A549 (cell line): Measurements from ENCODE around the gene BCL2.

Source experiments
- CEBPB ChIP-seq, 2 experiments: fragments of >200 bp in 1 of 2; sonication (Bioruptor Twin) in 1 of 2; formaldehyde crosslinking in 1 of 2; IDR thresholded peaks; 2 replicates each; pipeline ENCODE4 v1.6.1; 2012 to 2016
- CHD2 ChIP-seq: fragments of 150-350 bp; IDR thresholded peaks from 2 replicates; pipeline ENCODE4 v1.6.1; 2014; ENCODE audit warnings: low read length; ENCODE audit not compliant: partially characterized antibody
- EP300 ChIP-seq, 2 experiments: fragments of >200 bp; sonication (Bioruptor Twin); formaldehyde crosslinking; IDR thresholded peaks; 2 replicates in 1 of 2; 3 replicates in 1 of 2; pipeline ENCODE4 v1.6.1; 2016 to 2017
- GATA3 ChIP-seq: IDR thresholded peaks from 2 replicates; pipeline ENCODE4 v1.6.1; 2012; ENCODE audit warnings: borderline replicate concordance
- HOXA7 ChIP-seq: fragments of 250-450 bp; sonication (Bioruptor Pico); IDR thresholded peaks from 2 replicates; pipeline ENCODE4 v1.5.0; 2020; ENCODE audit warnings: mild to moderate bottlenecking, moderate library complexity
- KDM1A ChIP-seq: fragments of 200-600 bp; sonication (generic); IDR thresholded peaks from 2 replicates; pipeline ENCODE4 v1.6.1; 2016; ENCODE audit warnings: low read depth, mild to moderate bottlenecking
- NR3C1 ChIP-seq: fragments of >200 bp; sonication (Bioruptor Twin); formaldehyde crosslinking; IDR thresholded peaks from 3 replicates; pipeline ENCODE4 v1.6.1; 2017
- POLR2A ChIP-seq: IDR thresholded peaks from 2 replicates; pipeline ENCODE4 v1.6.1; 2012; ENCODE audit warnings: mild to moderate bottlenecking, low read length
- SMC3 ChIP-seq: fragments of >200 bp; sonication (Bioruptor Twin); formaldehyde crosslinking; IDR thresholded peaks from 3 replicates; pipeline ENCODE4 v1.6.1; 2018; ENCODE audit warnings: inconsistent platforms
- TF ChIP-seq, protein P1 (sequence below): fragments of 150-350 bp; IDR thresholded peaks from 2 replicates; pipeline ENCODE4 v1.6.1; 2014; ENCODE audit warnings: low read depth, mild to moderate bottlenecking, low read length
- TF ChIP-seq, protein P2 (sequence below): IDR thresholded peaks from 2 replicates; pipeline ENCODE4 v1.6.1; 2012
- TF ChIP-seq, protein P3 (sequence below): fragments of >200 bp; sonication (Bioruptor Twin); formaldehyde crosslinking; IDR thresholded peaks from 3 replicates; pipeline ENCODE4 v1.5.1; 2016
- TF ChIP-seq, protein P4 (sequence below): fragments of 200-600 bp; sonication (generic); IDR thresholded peaks from 2 replicates; pipeline ENCODE4 v1.6.1; 2016; ENCODE audit warnings: antibody characterized with exemption, mild to moderate bottlenecking, moderate library complexity
- TF ChIP-seq, protein P5 (sequence below): fragments of >200 bp; sonication (Bioruptor Twin); formaldehyde crosslinking; IDR thresholded peaks from 3 replicates; pipeline ENCODE4 v1.6.1; 2016

DNA sequence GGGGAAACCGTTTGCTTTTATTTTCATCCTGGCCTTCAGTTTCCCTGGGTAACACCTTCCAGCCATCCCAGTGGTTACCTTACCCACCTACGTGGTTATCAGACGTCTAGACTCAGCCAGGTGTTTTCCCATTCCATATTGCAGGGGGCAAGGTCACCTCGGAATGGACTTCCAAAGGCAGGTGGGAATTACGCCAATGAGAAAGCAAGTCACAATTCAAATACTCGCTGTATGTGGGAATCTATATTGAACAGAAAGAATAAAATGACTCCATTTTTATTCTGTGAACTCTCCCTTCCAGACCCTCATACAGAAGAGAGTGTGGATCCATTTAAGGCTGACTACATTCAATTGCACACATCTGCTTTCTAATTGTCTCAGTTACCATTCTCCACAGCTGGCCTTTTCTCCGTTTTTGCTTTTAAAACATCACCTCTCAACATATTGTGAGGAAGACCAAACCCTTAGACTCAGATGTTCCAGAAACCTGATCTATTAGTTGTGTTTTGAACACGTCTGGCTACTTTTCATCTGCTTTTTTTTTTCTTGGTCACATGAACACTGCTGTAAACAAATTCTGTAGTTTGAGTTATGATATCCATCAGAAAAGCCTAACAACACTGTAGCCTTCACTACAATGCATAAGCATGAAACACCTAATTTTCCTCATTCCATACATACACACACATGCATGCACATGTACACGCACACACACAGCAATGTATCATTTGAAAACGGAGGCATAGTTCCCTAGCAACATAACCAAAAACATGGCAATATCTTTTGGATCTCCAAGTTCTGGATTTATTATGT is 59.8 kb downstream of the BCL2 start:
- TF ChIP-seq, protein P1, sequence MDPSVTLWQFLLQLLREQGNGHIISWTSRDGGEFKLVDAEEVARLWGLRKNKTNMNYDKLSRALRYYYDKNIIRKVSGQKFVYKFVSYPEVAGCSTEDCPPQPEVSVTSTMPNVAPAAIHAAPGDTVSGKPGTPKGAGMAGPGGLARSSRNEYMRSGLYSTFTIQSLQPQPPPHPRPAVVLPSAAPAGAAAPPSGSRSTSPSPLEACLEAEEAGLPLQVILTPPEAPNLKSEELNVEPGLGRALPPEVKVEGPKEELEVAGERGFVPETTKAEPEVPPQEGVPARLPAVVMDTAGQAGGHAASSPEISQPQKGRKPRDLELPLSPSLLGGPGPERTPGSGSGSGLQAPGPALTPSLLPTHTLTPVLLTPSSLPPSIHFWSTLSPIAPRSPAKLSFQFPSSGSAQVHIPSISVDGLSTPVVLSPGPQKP, result no peak
- TF ChIP-seq GATA3 (no peak), KDM1A (no peak), CHD2 (no peak), POLR2A (no peak), EP300 (IDR thresholded peaks at IDR 0.05) (no peak), NR3C1 (no peak), HOXA7 (no peak), SMC3 (no peak), CEBPB (IDR thresholded peaks at IDR 0.05) (no peak)
- TF ChIP-seq, protein P2, sequence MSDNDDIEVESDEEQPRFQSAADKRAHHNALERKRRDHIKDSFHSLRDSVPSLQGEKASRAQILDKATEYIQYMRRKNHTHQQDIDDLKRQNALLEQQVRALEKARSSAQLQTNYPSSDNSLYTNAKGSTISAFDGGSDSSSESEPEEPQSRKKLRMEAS, result no peak
- TF ChIP-seq, protein P3, sequence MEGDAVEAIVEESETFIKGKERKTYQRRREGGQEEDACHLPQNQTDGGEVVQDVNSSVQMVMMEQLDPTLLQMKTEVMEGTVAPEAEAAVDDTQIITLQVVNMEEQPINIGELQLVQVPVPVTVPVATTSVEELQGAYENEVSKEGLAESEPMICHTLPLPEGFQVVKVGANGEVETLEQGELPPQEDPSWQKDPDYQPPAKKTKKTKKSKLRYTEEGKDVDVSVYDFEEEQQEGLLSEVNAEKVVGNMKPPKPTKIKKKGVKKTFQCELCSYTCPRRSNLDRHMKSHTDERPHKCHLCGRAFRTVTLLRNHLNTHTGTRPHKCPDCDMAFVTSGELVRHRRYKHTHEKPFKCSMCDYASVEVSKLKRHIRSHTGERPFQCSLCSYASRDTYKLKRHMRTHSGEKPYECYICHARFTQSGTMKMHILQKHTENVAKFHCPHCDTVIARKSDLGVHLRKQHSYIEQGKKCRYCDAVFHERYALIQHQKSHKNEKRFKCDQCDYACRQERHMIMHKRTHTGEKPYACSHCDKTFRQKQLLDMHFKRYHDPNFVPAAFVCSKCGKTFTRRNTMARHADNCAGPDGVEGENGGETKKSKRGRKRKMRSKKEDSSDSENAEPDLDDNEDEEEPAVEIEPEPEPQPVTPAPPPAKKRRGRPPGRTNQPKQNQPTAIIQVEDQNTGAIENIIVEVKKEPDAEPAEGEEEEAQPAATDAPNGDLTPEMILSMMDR, result no peak
- TF ChIP-seq, protein P4, sequence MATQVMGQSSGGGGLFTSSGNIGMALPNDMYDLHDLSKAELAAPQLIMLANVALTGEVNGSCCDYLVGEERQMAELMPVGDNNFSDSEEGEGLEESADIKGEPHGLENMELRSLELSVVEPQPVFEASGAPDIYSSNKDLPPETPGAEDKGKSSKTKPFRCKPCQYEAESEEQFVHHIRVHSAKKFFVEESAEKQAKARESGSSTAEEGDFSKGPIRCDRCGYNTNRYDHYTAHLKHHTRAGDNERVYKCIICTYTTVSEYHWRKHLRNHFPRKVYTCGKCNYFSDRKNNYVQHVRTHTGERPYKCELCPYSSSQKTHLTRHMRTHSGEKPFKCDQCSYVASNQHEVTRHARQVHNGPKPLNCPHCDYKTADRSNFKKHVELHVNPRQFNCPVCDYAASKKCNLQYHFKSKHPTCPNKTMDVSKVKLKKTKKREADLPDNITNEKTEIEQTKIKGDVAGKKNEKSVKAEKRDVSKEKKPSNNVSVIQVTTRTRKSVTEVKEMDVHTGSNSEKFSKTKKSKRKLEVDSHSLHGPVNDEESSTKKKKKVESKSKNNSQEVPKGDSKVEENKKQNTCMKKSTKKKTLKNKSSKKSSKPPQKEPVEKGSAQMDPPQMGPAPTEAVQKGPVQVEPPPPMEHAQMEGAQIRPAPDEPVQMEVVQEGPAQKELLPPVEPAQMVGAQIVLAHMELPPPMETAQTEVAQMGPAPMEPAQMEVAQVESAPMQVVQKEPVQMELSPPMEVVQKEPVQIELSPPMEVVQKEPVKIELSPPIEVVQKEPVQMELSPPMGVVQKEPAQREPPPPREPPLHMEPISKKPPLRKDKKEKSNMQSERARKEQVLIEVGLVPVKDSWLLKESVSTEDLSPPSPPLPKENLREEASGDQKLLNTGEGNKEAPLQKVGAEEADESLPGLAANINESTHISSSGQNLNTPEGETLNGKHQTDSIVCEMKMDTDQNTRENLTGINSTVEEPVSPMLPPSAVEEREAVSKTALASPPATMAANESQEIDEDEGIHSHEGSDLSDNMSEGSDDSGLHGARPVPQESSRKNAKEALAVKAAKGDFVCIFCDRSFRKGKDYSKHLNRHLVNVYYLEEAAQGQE, result no peak
- TF ChIP-seq, protein P5, sequence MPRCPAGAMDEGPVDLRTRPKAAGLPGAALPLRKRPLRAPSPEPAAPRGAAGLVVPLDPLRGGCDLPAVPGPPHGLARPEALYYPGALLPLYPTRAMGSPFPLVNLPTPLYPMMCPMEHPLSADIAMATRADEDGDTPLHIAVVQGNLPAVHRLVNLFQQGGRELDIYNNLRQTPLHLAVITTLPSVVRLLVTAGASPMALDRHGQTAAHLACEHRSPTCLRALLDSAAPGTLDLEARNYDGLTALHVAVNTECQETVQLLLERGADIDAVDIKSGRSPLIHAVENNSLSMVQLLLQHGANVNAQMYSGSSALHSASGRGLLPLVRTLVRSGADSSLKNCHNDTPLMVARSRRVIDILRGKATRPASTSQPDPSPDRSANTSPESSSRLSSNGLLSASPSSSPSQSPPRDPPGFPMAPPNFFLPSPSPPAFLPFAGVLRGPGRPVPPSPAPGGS, result no peak
